Measurements from ENCODE around the gene NACC2. TPM values are rescaled to one million over a fixed set of nuclear protein-coding genes. Genes with fewer than 3 reads are reported as not detected.
A peak's percentile ranks its signal among the peaks of the same experiment; 100 is the strongest.

NACC2 gene
- total and polyA plus RNA-seq, 9 donors, result 7.0 to 47.0 (median 27.2) TPM

- H3K27ac ChIP-seq, result no peak overlapping the region
- no peaks in the 10 kb centered on the region for H3K36me3 ChIP-seq
- TF ChIP-seq POLR2A (IDR thresholded peaks at IDR 0.05), result no peak
- TF ChIP-seq EP300 (IDR thresholded peaks at IDR 0.05), result no peak
- TF ChIP-seq, protein P1, sequence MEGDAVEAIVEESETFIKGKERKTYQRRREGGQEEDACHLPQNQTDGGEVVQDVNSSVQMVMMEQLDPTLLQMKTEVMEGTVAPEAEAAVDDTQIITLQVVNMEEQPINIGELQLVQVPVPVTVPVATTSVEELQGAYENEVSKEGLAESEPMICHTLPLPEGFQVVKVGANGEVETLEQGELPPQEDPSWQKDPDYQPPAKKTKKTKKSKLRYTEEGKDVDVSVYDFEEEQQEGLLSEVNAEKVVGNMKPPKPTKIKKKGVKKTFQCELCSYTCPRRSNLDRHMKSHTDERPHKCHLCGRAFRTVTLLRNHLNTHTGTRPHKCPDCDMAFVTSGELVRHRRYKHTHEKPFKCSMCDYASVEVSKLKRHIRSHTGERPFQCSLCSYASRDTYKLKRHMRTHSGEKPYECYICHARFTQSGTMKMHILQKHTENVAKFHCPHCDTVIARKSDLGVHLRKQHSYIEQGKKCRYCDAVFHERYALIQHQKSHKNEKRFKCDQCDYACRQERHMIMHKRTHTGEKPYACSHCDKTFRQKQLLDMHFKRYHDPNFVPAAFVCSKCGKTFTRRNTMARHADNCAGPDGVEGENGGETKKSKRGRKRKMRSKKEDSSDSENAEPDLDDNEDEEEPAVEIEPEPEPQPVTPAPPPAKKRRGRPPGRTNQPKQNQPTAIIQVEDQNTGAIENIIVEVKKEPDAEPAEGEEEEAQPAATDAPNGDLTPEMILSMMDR (IDR thresholded peaks at IDR 0.05), result no peak
- peaks cover 8% of the 10 kb centered on the region for H3K4me1 ChIP-seq (ENCODE audit: insufficient read depth)
- no peak overlapping the region for H3K4me3 ChIP-seq
- WGBS, 3 donors, result 86 to 87% (median 86%) methylated on average over 13 of the region's 13 CpGs
- no peaks in the 10 kb centered on the region for H3K9me3 ChIP-seq
- no peak for DNase-seq
- H3K27me3 ChIP-seq, result no peaks in the 10 kb centered on the region
- intact Hi-C loops (cut with DNase I), result no loop called here
These were observed 20.1 kb upstream of the NACC2 start for GRCh38 chr9:136115206-136115605.

DNA sequence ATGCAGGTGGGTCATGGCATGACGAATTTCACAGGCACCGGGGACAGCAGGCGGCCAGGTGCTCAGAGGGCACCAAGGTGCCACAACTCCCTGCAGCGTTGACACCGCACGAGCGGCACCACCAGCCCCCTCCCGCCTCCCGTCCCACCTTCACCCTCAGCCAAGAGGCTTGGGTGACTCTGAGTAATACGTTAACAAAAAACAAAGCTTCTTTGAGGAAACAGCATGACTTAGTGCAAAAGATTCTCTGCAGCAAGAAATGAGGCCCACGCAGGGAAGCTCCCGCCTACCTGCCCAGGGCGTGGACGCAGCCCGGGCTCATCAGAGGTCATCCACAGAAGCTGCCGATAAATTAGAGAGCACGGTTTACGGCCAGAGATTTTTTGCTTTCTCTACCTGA is 19.5 kb upstream of the NACC2 start:
- Histone ChIP-seq H3K4me3 (no peak overlapping the region), H3K4me1 (ENCODE audit: insufficient read depth) (peaks cover 12% of the 10 kb centered on the region), H3K36me3 (no peaks in the 10 kb centered on the region), H3K27ac (no peak overlapping the region), H3K9me3 (no peaks in the 10 kb centered on the region), H3K27me3 (no peaks in the 10 kb centered on the region)
- TF ChIP-seq, protein P1 (IDR thresholded peaks at IDR 0.05), result no peak
- TF ChIP-seq EP300 (IDR thresholded peaks at IDR 0.05), result no peak
- 89 to 91% (median 89%) methylated on average over 18 of the region's 18 CpGs for WGBS, 3 donors
- intact Hi-C loops (cut with DNase I), result no loop called here
- no peak for DNase-seq

GRCh38 chr9:136112541-136112940 is 17.5 kb upstream of the NACC2 start:
- Histone ChIP-seq H3K36me3 (no peaks in the 10 kb centered on the region), H3K27me3 (no peaks in the 10 kb centered on the region), H3K4me1 (ENCODE audit: insufficient read depth) (peaks cover 12% of the 10 kb centered on the region), H3K9me3 (no peaks in the 10 kb centered on the region), H3K4me3 (no peak overlapping the region), H3K27ac (no peak overlapping the region)
- intact Hi-C loops (cut with DNase I), result no loop called here
- WGBS, 3 donors, result 71 to 90% (median 81%) methylated on average over 11 of the region's 11 CpGs
- TF ChIP-seq, protein P1 (IDR thresholded peaks at IDR 0.05), result no peak
- no peak for TF ChIP-seq EP300 (IDR thresholded peaks at IDR 0.05)
- DNase-seq, result no peak

- H3K27me3 ChIP-seq, result no peaks in the 10 kb centered on the region
- no peak overlapping the region for H3K4me3 ChIP-seq
- DNase-seq, result no peak
- intact Hi-C loops (cut with DNase I), result no loop called here
- H3K27ac ChIP-seq, result peak overlapping the region in 1 of 2 donors; percentile 8
- no peaks in the 10 kb centered on the region for H3K9me3 ChIP-seq
- TF ChIP-seq POLR2A (IDR thresholded peaks at IDR 0.05) (no peak), EP300 (IDR thresholded peaks at IDR 0.05) (no peak)
- TF ChIP-seq, protein P1 (IDR thresholded peaks at IDR 0.05), result no peak
- H3K4me1 ChIP-seq (ENCODE audit: insufficient read depth), result peaks cover 11% of the 10 kb centered on the region
- H3K36me3 ChIP-seq, result no peaks in the 10 kb centered on the region
- WGBS, 3 donors, result 56 to 70% (median 62%) methylated on average over 16 of the region's 16 CpGs
These were observed 16.8 kb upstream of the NACC2 start for GRCh38 chr9:136111910-136112309.

DNA sequence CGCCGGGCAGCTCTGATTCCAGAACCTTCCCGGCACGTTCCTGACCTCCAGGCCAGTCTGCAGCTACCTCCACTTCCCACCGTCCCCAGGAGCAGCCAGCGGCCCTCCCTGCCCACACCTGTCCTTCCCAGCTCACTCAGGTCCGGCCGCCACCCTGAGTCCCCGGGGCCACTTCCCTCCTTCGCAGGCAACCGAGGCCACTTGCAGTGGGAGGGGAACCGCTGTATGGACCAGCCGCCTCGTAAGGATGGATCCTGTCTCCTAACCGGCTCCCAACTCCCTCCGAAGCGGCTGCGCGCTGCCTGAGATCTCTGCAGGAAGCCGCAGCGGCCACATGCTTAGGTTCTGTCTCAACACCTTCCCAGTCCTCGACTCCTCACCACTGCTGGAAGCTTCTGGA is 16.1 kb upstream of the NACC2 start:
- TF ChIP-seq, protein P1 (IDR thresholded peaks at IDR 0.05), result no peak
- TF ChIP-seq EP300 (IDR thresholded peaks at IDR 0.05) (no peak), POLR2A (IDR thresholded peaks at IDR 0.05) (no peak)
- peak in 1 of 5 donors; percentile 13 for DNase-seq
- H3K4me3 ChIP-seq, result no peak overlapping the region
- WGBS, 3 donors, result 84 to 88% (median 86%) methylated on average over 19 to 22 of the region's 22 CpGs
- H3K27me3 ChIP-seq, result no peaks in the 10 kb centered on the region
- H3K9me3 ChIP-seq, result no peaks in the 10 kb centered on the region
- peaks cover 11% of the 10 kb centered on the region for H3K4me1 ChIP-seq (ENCODE audit: insufficient read depth)
- no peaks in the 10 kb centered on the region for H3K36me3 ChIP-seq
- intact Hi-C loops (cut with DNase I), result no loop called here
- no peak overlapping the region for H3K27ac ChIP-seq

All from ovary (tissue), 9 donors.